H1 (cell line): Measurements from ENCODE around the gene IL12RB2. TPM values are rescaled to one million over a fixed set of nuclear protein-coding genes. Genes with fewer than 3 reads are reported as not detected.

ENCODE experiments used
- CTCF ChIA-PET: fragments of 300-600 bp; sonication (Branson Sonifier 250); formaldehyde crosslinking; loops from one replicate; lab custom pipeline; 2021; ENCODE audit not compliant: partially characterized antibody; lab: Charles Lee
- POLR2A ChIA-PET: fragments of 300-600 bp; sonication (Branson Sonifier 250); formaldehyde crosslinking; loops from one replicate; lab custom pipeline; 2021; ENCODE audit warnings: inconsistent platforms; ENCODE audit not compliant: partially characterized antibody; lab: Charles Lee
- DNase-seq, 2 experiments: peaks; one replicate each; pipeline versions ENCODE4 v3.0.0 to v3.0.0-alpha.2; 2010 to 2022; ENCODE audit warnings: low spot score in 2 of 2, low read depth in 1 of 2, mixed read lengths in 1 of 2
- FAIRE-seq: peaks from 2 replicates; lab custom pipeline; 2011; peaks lifted over from hg19 to GRCh38; lab: Jason Lieb, UNC
- H2AFZ ChIP-seq: 2 replicates; pipeline ENCODE4 v1.8.1; 2012; ENCODE audit warnings: low read length, inconsistent platforms
- H2AK5ac ChIP-seq: 2 replicates; pipeline ENCODE4 v1.6.1; 2013; ENCODE audit warnings: low read depth, low read length
- H2BK120ac ChIP-seq: replicated peaks from 2 replicates; pipeline ENCODE3; 2013; ENCODE audit warnings: low read depth, low read length, inconsistent platforms
- H2BK12ac ChIP-seq: 2 replicates; pipeline ENCODE4 v1.6.1; 2013; ENCODE audit warnings: low read depth, low read length
- H2BK15ac ChIP-seq: 2 replicates; pipeline ENCODE4 v1.6.1; 2013; ENCODE audit warnings: low read length
- H2BK20ac ChIP-seq: 2 replicates; pipeline ENCODE4 v1.6.1; 2013; ENCODE audit warnings: low read length
- H2BK5ac ChIP-seq: 2 replicates; pipeline ENCODE4 v1.6.1; 2013; ENCODE audit warnings: low read depth, low read length
- H3K14ac ChIP-seq: 2 replicates; pipeline ENCODE4 v1.6.1; 2013; ENCODE audit warnings: inconsistent platforms; ENCODE audit not compliant: insufficient read length
- H3K18ac ChIP-seq: 2 replicates; pipeline ENCODE4 v1.6.1; 2013; ENCODE audit warnings: low read length; ENCODE audit errors: extremely low read depth
- H3K23ac ChIP-seq: 2 replicates; pipeline ENCODE4 v1.6.1; 2013; ENCODE audit warnings: inconsistent platforms; ENCODE audit not compliant: insufficient read length
- H3K23me2 ChIP-seq: 2 replicates; pipeline ENCODE4 v1.6.1; 2013; ENCODE audit warnings: low read depth, low read length
- H3K27ac ChIP-seq: 2 replicates; pipeline ENCODE4 v1.6.1; 2011; ENCODE audit warnings: low read depth, low read length, inconsistent platforms
- H3K27me3 ChIP-seq, 4 experiments: replicated peaks in 1 of 4; 1 replicate in 1 of 4; 2 replicates in 3 of 4; pipeline versions ENCODE4 v1.6.1 to v1.8.1; 2011 to 2013; ENCODE audit warnings: low read length in 3 of 4, mild to moderate bottlenecking in 3 of 4, inconsistent platforms in 2 of 4, mixed read lengths in 2 of 4, moderate library complexity in 1 of 4; ENCODE audit not compliant: control insufficient read depth in 3 of 4, insufficient read depth in 3 of 4; ENCODE audit errors: extremely low read depth in 1 of 4
- H3K36me3 ChIP-seq, 4 experiments: 2 replicates each; pipeline versions ENCODE4 v1.6.1 to v1.8.1; 2011 to 2013; ENCODE audit warnings: mild to moderate bottlenecking in 4 of 4, low read length in 3 of 4, moderate library complexity in 2 of 4, control low read depth in 1 of 4, inconsistent platforms in 1 of 4; ENCODE audit not compliant: insufficient read depth in 4 of 4, control insufficient read depth in 2 of 4
- H3K4ac ChIP-seq: replicated peaks from 2 replicates; pipeline ENCODE3; 2013; ENCODE audit warnings: low read length, low read depth, mixed read lengths, inconsistent platforms; ENCODE audit not compliant: insufficient read length
- H3K4me1 ChIP-seq, 4 experiments: replicated peaks in 1 of 4; 1 replicate in 1 of 4; 2 replicates in 3 of 4; pipeline versions ENCODE4 v1.6.1 to v1.8.1; 2011 to 2013; ENCODE audit warnings: low read length in 3 of 4, inconsistent platforms in 2 of 4, mixed read lengths in 1 of 4; ENCODE audit not compliant: insufficient read depth in 4 of 4, control insufficient read depth in 3 of 4
- H3K4me2 ChIP-seq, 2 experiments: 2 replicates each; pipeline versions ENCODE4 v1.6.1 to v1.8.1; 2011 to 2013; ENCODE audit warnings: low read depth in 2 of 2, low read length in 2 of 2, control low read depth in 1 of 2, inconsistent platforms in 1 of 2, mild to moderate bottlenecking in 1 of 2; ENCODE audit not compliant: insufficient read depth in 1 of 2
- H3K4me3 ChIP-seq, 4 experiments: fragments of 200-600, 300-600 bp in 1 of 4; sonication (generic), shearing (Covaris generic), sonication (Bioruptor Twin) in 1 of 4; 2 replicates each; pipeline versions ENCODE4 v1.5.1 to v1.8.1; 2011 to 2016; ENCODE audit warnings: low read length in 4 of 4, low read depth in 3 of 4, control low read depth in 2 of 4, inconsistent platforms in 2 of 4, mild to moderate bottlenecking in 2 of 4, mixed read lengths in 1 of 4, moderate library complexity in 1 of 4; ENCODE audit not compliant: insufficient read depth in 2 of 4; ENCODE audit errors: extremely low read depth in 1 of 4
- H3K56ac ChIP-seq: replicated peaks from 2 replicates; pipeline ENCODE3; 2013; ENCODE audit warnings: low read depth, mild to moderate bottlenecking, mixed read lengths, low read length, inconsistent platforms; ENCODE audit not compliant: insufficient read length
- H3K79me1 ChIP-seq: 2 replicates; pipeline ENCODE4 v1.6.1; 2013; ENCODE audit warnings: low read depth, low read length, control low read depth
- H3K79me2 ChIP-seq, 2 experiments: 2 replicates each; pipeline versions ENCODE4 v1.6.1 to v1.8.1; 2012 to 2013; ENCODE audit warnings: low read length in 2 of 2, mild to moderate bottlenecking in 2 of 2, inconsistent platforms in 1 of 2; ENCODE audit not compliant: insufficient read depth in 2 of 2, control insufficient read depth in 1 of 2
- H3K9ac ChIP-seq, 4 experiments: replicated peaks in 1 of 4; 1 replicate in 1 of 4; 2 replicates in 3 of 4; pipeline versions ENCODE4 v1.6.1 to v1.8.1; 2011 to 2013; ENCODE audit warnings: low read depth in 3 of 4, low read length in 3 of 4, control low read depth in 2 of 4, mild to moderate bottlenecking in 2 of 4, moderate library complexity in 2 of 4, inconsistent platforms in 1 of 4; ENCODE audit errors: extremely low read depth in 1 of 4
- H3K9me3 ChIP-seq, 2 experiments: 2 replicates each; pipeline versions ENCODE4 v1.6.1 to v1.8.1; 2012 to 2013; ENCODE audit warnings: mild to moderate bottlenecking in 2 of 2, moderate library complexity in 2 of 2, control low read depth in 1 of 2, inconsistent platforms in 1 of 2, low read depth in 1 of 2, low read length in 1 of 2, mixed read lengths in 1 of 2; ENCODE audit not compliant: insufficient read depth in 2 of 2
- H4K20me1 ChIP-seq, 2 experiments: replicated peaks in 1 of 2; 2 replicates each; pipeline versions ENCODE3 to v1.8.1; 2011 to 2013; ENCODE audit warnings: inconsistent platforms in 2 of 2, low read length in 2 of 2, mild to moderate bottlenecking in 1 of 2; ENCODE audit not compliant: insufficient read depth in 2 of 2, control insufficient read depth in 1 of 2
- H4K5ac ChIP-seq: 2 replicates; pipeline ENCODE4 v1.6.1; 2013; ENCODE audit warnings: low read length, low read depth, mixed read lengths, inconsistent platforms; ENCODE audit not compliant: insufficient read length
- H4K8ac ChIP-seq: 2 replicates; pipeline ENCODE4 v1.8.0; 2013; ENCODE audit warnings: mild to moderate bottlenecking, moderate library complexity, low read length, inconsistent platforms; ENCODE audit not compliant: insufficient read depth; ENCODE audit errors: extremely low read depth
- H4K91ac ChIP-seq: replicated peaks from 2 replicates; pipeline ENCODE3; 2013; ENCODE audit warnings: low read length, mixed read lengths, inconsistent platforms; ENCODE audit not compliant: insufficient read length
- CBX5 ChIP-seq: fragments of 300-800, 300-1000 bp; sonication (generic); IDR thresholded peaks from 2 replicates; pipeline ENCODE4 v1.7.1; 2016; ENCODE audit warnings: antibody characterized with exemption, low read length, low read depth
- CREB1 ChIP-seq: IDR thresholded peaks from 2 replicates; pipeline ENCODE4 v1.6.1; 2012; ENCODE audit warnings: inconsistent platforms
- EP300 ChIP-seq, 2 experiments: IDR thresholded peaks; 1 replicate in 1 of 2; 2 replicates in 1 of 2; pipeline ENCODE4 v1.6.1; 2011 to 2012; ENCODE audit warnings: low read depth in 2 of 2, low read length in 2 of 2, mild to moderate bottlenecking in 2 of 2, borderline replicate concordance in 1 of 2, inconsistent platforms in 1 of 2, moderate library complexity in 1 of 2
- EZH2 ChIP-seq: fragments of 200-600 bp; sonication (generic); IDR thresholded peaks from 2 replicates; pipeline ENCODE4 v1.7.1; 2012; ENCODE audit warnings: low read depth, mild to moderate bottlenecking, moderate library complexity, low read length, inconsistent platforms; ENCODE audit not compliant: severe bottlenecking
- FOSL1 ChIP-seq: IDR thresholded peaks from 2 replicates; pipeline ENCODE4 v1.6.1; 2011; ENCODE audit warnings: mild to moderate bottlenecking, low read depth, low read length, moderate library complexity; ENCODE audit not compliant: insufficient read depth
- NANOG ChIP-seq: IDR thresholded peaks from 2 replicates; pipeline ENCODE4 v1.6.1; 2011; ENCODE audit warnings: low read length, low read depth, mild to moderate bottlenecking, inconsistent platforms; ENCODE audit not compliant: insufficient read depth, poor library complexity, severe bottlenecking
- SP4 ChIP-seq: IDR thresholded peaks from 2 replicates; pipeline ENCODE4 v1.6.1; 2012; ENCODE audit warnings: low read length, inconsistent platforms
- TAF7 ChIP-seq: optimal IDR thresholded peaks from 2 replicates; pipeline ENCODE3; 2011; ENCODE audit warnings: low read depth, mild to moderate bottlenecking, inconsistent platforms, low read length, moderate library complexity, borderline replicate concordance
- ZNF274 ChIP-seq: IDR thresholded peaks from 2 replicates; pipeline ENCODE4 v1.7.0; 2012; ENCODE audit warnings: low read length, borderline replicate concordance; ENCODE audit errors: extremely low read depth
- WGBS, 2 experiments: shearing (Covaris generic) in 1 of 2; methylation state at CpG; one replicate each; pipeline versions ENCODE4 v1.1.6 to v1.1.7; 2013 to 2015; ENCODE audit warnings: low lambda C conversion rate in 2 of 2, mixed read lengths in 2 of 2, inconsistent platforms in 1 of 2, low coverage in 1 of 2, missing lambda C conversion rate in 1 of 2; ENCODE audit not compliant: insufficient replicate concordance in 2 of 2, insufficient coverage in 1 of 2, insufficient read length in 1 of 2; ENCODE audit errors: extremely low coverage in 1 of 2, missing lambda C conversion rate in 1 of 2; 5-methylcytosine and 5-hydroxymethylcytosine counted together
- polyA plus RNA-seq, 7 experiments: library from polyadenylated mRNA; depleted of rRNA in 3 of 7; stranded (reverse) in 5 of 7; unstranded in 2 of 7; fragments of >200 nt in 5 of 7; fragments of 200-250 nt in 2 of 7; gene quantifications; 1 replicate in 5 of 7; 2 replicates in 1 of 7; 4 replicates in 1 of 7; pipeline versions ENCODE4 v1.2.1 to v1.2.3, GENCODE V29; 2011 to 2013; ENCODE audit warnings: missing spikeins in 2 of 7, mixed read lengths in 2 of 7
- total RNA-seq: library from RNA; stranded (reverse); fragmentation: NEBNext Ultra II Directional; extraction: Animal tissue kit (Norgen Biotek cat#: 25700); gene quantifications from 2 replicates; pipeline ENCODE4 v1.2.1, GENCODE V29; 2021
- TF ChIP-seq, protein P1 (sequence below): IDR thresholded peaks from 2 replicates; pipeline ENCODE4 v1.6.1; 2012; ENCODE audit warnings: low read length, inconsistent platforms

The IL12RB2 gene
- total and polyA plus RNA-seq, 2 of the 8 experiments (the other 6 are each of a cell fraction or from before 2014, with no cell fraction given): 1.4 TPM

DNA sequence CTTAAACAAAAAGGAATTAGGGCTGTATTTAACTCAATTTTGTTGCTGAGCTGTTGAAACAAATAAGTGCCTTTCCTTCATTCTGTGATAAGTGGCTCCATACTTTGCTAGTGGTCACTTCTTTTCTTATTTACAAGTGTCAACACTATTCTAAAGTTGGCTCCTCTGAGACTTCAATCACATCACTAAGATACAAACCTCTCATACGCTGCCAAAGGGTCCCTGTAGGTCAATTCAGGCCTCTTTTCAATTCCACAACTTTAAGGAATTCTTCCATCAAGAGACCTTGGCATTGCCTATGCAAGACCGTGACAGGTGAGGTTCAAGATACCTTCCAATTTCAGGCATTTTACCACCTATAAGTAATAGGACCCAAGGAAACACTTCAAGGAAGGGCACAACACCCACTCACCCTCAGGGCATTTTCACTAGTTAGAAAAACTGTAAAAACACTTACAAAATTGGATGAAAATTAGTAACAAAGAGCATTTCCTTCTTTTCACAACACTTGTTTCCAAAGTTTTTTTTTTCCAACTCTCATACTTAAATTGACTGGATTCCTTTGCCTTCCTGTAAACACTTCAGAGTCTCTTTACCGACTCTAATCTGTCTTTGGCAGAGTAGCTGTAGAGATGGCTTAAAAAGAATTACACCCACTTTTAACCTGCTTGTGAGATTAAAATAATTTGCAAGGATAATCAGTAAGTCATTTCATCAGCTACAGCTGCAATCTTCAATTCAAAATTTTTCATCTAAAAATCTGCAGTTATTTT is 98.0 kb downstream of the IL12RB2 start:
- H3K79me2 ChIP-seq: no peaks in the 10 kb centered on the region
- no peaks in the 10 kb centered on the region for H3K23me2 ChIP-seq
- H3K18ac ChIP-seq: no peak overlapping the region
- H2BK12ac ChIP-seq: no peak overlapping the region
- no peak overlapping the region for H4K8ac ChIP-seq
- no peak overlapping the region for H4K91ac ChIP-seq
- H3K4ac ChIP-seq: no peak overlapping the region
- no peak overlapping the region for H2BK120ac ChIP-seq
- H3K27ac ChIP-seq: no peak overlapping the region
- peaks cover 2% of the 10 kb centered on the region in 2 experiments for H4K20me1 ChIP-seq
- H3K9ac ChIP-seq: no peak overlapping the region
- no peak overlapping the region for H3K23ac ChIP-seq
- no peaks in the 10 kb centered on the region for H3K9me3 ChIP-seq
- H2AK5ac ChIP-seq: no peak overlapping the region
- CTCF ChIA-PET: interaction anchor here (0.9 to 1.4 kb wide), 5 partner anchors 12 to 100 kb away, joined by 3 to 5 read pairs (median 4); no protein-coding TSS in a partner anchor
- H2BK20ac ChIP-seq: no peak overlapping the region
- H3K79me1 ChIP-seq: no peaks in the 10 kb centered on the region
- FAIRE-seq (no peak), DNase-seq (no peak)
- H2BK5ac ChIP-seq: no peak overlapping the region
- no peak overlapping the region for H3K4me2 ChIP-seq
- no peaks in the 10 kb centered on the region; a peak in 1 of 7 replicates for H3K4me1 ChIP-seq
- H3K27me3 ChIP-seq: no peaks in the 10 kb centered on the region
- no peak overlapping the region for H3K56ac ChIP-seq
- peaks cover 0 to 15% (median 0%) of the 10 kb centered on the region in 4 experiments; a peak in 1 of 8 replicates for H3K36me3 ChIP-seq
- H4K5ac ChIP-seq: no peak overlapping the region
- no peak overlapping the region for H2AFZ ChIP-seq
- POLR2A ChIA-PET: interaction anchor here (0.9 to 8.0 kb wide), 7 partner anchors 10 to 58 kb away, joined by 3 to 96 read pairs (median 14); partner anchors contain the start of gene SERBP1
- WGBS, 2 experiments: 90% methylated on average over 3 of the region's 3 CpGs; no CpG with 5 or more reads in 1 of the 2 experiments
- H3K4me3 ChIP-seq: no peak overlapping the region
- H2BK15ac ChIP-seq: no peak overlapping the region
- no peak overlapping the region for H3K14ac ChIP-seq
- TF ChIP-seq NANOG: no peak
- TF ChIP-seq ZNF274: no peak
- no peak for TF ChIP-seq EP300 (IDR thresholded peaks at IDR 0.05; ENCODE audit: borderline replicate concordance in 1 of 2, low read depth in 2 of 2, low read length in 2 of 2)
- no peak for TF ChIP-seq FOSL1
- no peak for TF ChIP-seq EZH2
- no peak for TF ChIP-seq CBX5
- no peak for TF ChIP-seq SP4
- TF ChIP-seq, protein P1, sequence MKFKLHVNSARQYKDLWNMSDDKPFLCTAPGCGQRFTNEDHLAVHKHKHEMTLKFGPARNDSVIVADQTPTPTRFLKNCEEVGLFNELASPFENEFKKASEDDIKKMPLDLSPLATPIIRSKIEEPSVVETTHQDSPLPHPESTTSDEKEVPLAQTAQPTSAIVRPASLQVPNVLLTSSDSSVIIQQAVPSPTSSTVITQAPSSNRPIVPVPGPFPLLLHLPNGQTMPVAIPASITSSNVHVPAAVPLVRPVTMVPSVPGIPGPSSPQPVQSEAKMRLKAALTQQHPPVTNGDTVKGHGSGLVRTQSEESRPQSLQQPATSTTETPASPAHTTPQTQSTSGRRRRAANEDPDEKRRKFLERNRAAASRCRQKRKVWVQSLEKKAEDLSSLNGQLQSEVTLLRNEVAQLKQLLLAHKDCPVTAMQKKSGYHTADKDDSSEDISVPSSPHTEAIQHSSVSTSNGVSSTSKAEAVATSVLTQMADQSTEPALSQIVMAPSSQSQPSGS: no peak
- TF ChIP-seq CREB1: no peak
- TF ChIP-seq TAF7: no peak
